ENCODE measurements around the gene SMIM38. TPM values are rescaled to one million over a fixed set of nuclear protein-coding genes. Genes with fewer than 3 reads are reported as not detected.

The SMIM38 gene
- total and polyA plus RNA-seq, 2 donors (not counting 1 experiment from before 2014, with no cell fraction given) = 1.2 to 1.6 TPM

DNA sequence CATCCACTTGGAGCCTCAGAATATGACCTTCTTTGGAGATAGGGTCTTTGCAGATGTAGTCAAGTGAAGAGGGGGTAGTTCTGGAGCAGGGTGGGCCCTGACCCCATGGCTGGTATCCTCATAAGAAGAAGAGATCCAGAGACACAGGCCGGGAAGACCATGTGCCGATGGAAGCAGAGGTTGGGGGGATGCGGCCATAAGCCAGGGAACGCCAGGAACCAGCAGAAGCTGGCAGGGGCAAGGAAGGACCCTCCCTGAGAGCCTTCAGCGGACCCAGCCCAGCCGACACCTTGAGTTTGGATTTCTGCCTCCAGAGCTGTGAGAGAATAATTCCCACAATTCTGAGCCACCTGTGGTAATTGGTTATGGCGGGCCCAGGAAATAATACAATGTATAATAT is 26.1 kb upstream of the SMIM38 start:
- H3K9me3 ChIP-seq (ENCODE audit: control extremely low read depth in 1 of 3, control insufficient read depth in 2 of 3, insufficient read depth in 1 of 3, low read length in 2 of 3) = peaks cover 0 to 31% (median 10%) of the 10 kb centered on the region in 3 donors
- Mint-ChIP-seq H3K4me1 (peaks cover 5% of the 10 kb centered on the region), H3K27me3 (no peaks in the 10 kb centered on the region), H3K9me3 (ENCODE audit: insufficient read depth) (peaks cover 13% of the 10 kb centered on the region), H3K27ac (no peak overlapping the region), H3K4me3 (no peak overlapping the region)
- ChIA-PET POLR2A (no interaction called here), CTCF (no interaction called here)
- H3K79me2 ChIP-seq (ENCODE audit: control insufficient read depth, insufficient read depth, low read length) = no peaks in the 10 kb centered on the region
- H3K4me1 ChIP-seq (ENCODE audit: control insufficient read depth in 2 of 2, insufficient read depth in 2 of 2, low read length in 2 of 2) = peaks cover 0 to 3% of the 10 kb centered on the region in 2 donors
- H3K27ac ChIP-seq (ENCODE audit: low read length in 2 of 2) = no peak overlapping the region
- TF ChIP-seq EZH2 (IDR thresholded peaks at IDR 0.05; ENCODE audit: borderline replicate concordance, insufficient read depth, low read depth, low read length, poor library complexity, severe bottlenecking) = no peak
- TF ChIP-seq, protein P1, sequence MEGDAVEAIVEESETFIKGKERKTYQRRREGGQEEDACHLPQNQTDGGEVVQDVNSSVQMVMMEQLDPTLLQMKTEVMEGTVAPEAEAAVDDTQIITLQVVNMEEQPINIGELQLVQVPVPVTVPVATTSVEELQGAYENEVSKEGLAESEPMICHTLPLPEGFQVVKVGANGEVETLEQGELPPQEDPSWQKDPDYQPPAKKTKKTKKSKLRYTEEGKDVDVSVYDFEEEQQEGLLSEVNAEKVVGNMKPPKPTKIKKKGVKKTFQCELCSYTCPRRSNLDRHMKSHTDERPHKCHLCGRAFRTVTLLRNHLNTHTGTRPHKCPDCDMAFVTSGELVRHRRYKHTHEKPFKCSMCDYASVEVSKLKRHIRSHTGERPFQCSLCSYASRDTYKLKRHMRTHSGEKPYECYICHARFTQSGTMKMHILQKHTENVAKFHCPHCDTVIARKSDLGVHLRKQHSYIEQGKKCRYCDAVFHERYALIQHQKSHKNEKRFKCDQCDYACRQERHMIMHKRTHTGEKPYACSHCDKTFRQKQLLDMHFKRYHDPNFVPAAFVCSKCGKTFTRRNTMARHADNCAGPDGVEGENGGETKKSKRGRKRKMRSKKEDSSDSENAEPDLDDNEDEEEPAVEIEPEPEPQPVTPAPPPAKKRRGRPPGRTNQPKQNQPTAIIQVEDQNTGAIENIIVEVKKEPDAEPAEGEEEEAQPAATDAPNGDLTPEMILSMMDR (IDR thresholded peaks at IDR 0.05) = no peak
- DNase-seq (no peak), ATAC-seq (ENCODE audit: low read depth) (no peak)
- no peak overlapping the region for H3K9ac ChIP-seq (ENCODE audit: low read length)
- intact Hi-C loops (cut with micrococcal nuclease) = no loop called here
- no peaks in the 10 kb centered on the region for H4K20me1 ChIP-seq (ENCODE audit: control insufficient read depth, insufficient read depth, low read length, poor library complexity, severe bottlenecking)
- peaks cover 0 to 2% (median 0%) of the 10 kb centered on the region in 4 experiments for H3K27me3 ChIP-seq (replicated peaks in 1 of 4; ENCODE audit: control extremely low read depth in 1 of 4, control insufficient read depth in 3 of 4, insufficient read depth in 4 of 4, low read length in 3 of 4)
- 94% methylated on average over 3 of the region's 7 CpGs for WGBS (ENCODE audit: insufficient coverage)
- no peak overlapping the region for H2AFZ ChIP-seq (ENCODE audit: insufficient read depth, low read depth, low read length, poor library complexity, severe bottlenecking)
- no peak overlapping the region for H3K4me2 ChIP-seq (replicated peaks; ENCODE audit: low read depth, low read length, poor library complexity, severe bottlenecking)
- H3K4me3 ChIP-seq (ENCODE audit: control extremely low read depth in 1 of 5, extremely low read depth in 1 of 5, insufficient read depth in 1 of 5, low read depth in 2 of 5, low read length in 4 of 5) = no peak overlapping the region
- no peaks in the 10 kb centered on the region for H3K36me3 ChIP-seq (replicated peaks in 1 of 2; ENCODE audit: control extremely low read depth in 1 of 2, control insufficient read depth in 1 of 2, extremely low read depth in 1 of 2, insufficient read depth in 2 of 2, low read length in 1 of 2)

GRCh38 chr11:69130654-69131053 is 25.1 kb upstream of the SMIM38 start:
- no peaks in the 10 kb centered on the region for H3K27me3 Mint-ChIP-seq
- Histone ChIP-seq H3K27me3 (replicated peaks in 1 of 4; ENCODE audit: control extremely low read depth in 1 of 4, control insufficient read depth in 3 of 4, insufficient read depth in 4 of 4, low read length in 3 of 4) (peaks cover 0 to 2% (median 0%) of the 10 kb centered on the region in 4 experiments), H3K9me3 (ENCODE audit: control extremely low read depth in 1 of 3, control insufficient read depth in 2 of 3, insufficient read depth in 1 of 3, low read length in 2 of 3) (peaks cover 0 to 36% (median 10%) of the 10 kb centered on the region in 3 donors), H3K9ac (ENCODE audit: low read length) (no peak overlapping the region), H3K4me2 (replicated peaks; ENCODE audit: low read depth, low read length, poor library complexity, severe bottlenecking) (no peak overlapping the region), H3K4me1 (ENCODE audit: control insufficient read depth in 2 of 2, insufficient read depth in 2 of 2, low read length in 2 of 2) (peaks cover 0 to 3% of the 10 kb centered on the region in 2 donors), H3K27ac (ENCODE audit: low read length in 2 of 2) (no peak overlapping the region), H3K36me3 (replicated peaks in 1 of 2; ENCODE audit: control extremely low read depth in 1 of 2, control insufficient read depth in 1 of 2, extremely low read depth in 1 of 2, insufficient read depth in 2 of 2, low read length in 1 of 2) (no peaks in the 10 kb centered on the region), H3K79me2 (ENCODE audit: control insufficient read depth, insufficient read depth, low read length) (no peaks in the 10 kb centered on the region), H4K20me1 (ENCODE audit: control insufficient read depth, insufficient read depth, low read length, poor library complexity, severe bottlenecking) (no peaks in the 10 kb centered on the region), H2AFZ (ENCODE audit: insufficient read depth, low read depth, low read length, poor library complexity, severe bottlenecking) (no peak overlapping the region), H3K4me3 (ENCODE audit: control extremely low read depth in 1 of 5, extremely low read depth in 1 of 5, insufficient read depth in 1 of 5, low read depth in 2 of 5, low read length in 4 of 5) (no peak overlapping the region)
- DNase-seq (no peak), ATAC-seq (ENCODE audit: low read depth) (no peak)
- ChIA-PET CTCF (no interaction called here), POLR2A (no interaction called here)
- WGBS (ENCODE audit: insufficient coverage) = 61% methylated on average over 8 of the region's 9 CpGs
- no peak overlapping the region for H3K27ac Mint-ChIP-seq
- H3K4me1 Mint-ChIP-seq = peaks cover 5% of the 10 kb centered on the region
- intact Hi-C loops (cut with micrococcal nuclease) = no loop called here
- no peak for TF ChIP-seq EZH2 (IDR thresholded peaks at IDR 0.05; ENCODE audit: borderline replicate concordance, insufficient read depth, low read depth, low read length, poor library complexity, severe bottlenecking)
- TF ChIP-seq, protein P1 (IDR thresholded peaks at IDR 0.05) = no peak
- H3K9me3 Mint-ChIP-seq (ENCODE audit: insufficient read depth) = peaks cover 13% of the 10 kb centered on the region
- no peak overlapping the region for H3K4me3 Mint-ChIP-seq

Measured in B cell (primary cell).